ENCODE results near the gene P2RY2. TPM values are rescaled to one million over a fixed set of nuclear protein-coding genes. Genes with fewer than 3 reads are reported as not detected.

Gene P2RY2
- total and polyA plus RNA-seq, 2 of the 8 experiments (the other 6 are each of a cell fraction or from before 2014, with no cell fraction given): 1.0 to 1.5 TPM

GRCh38 chr11:73206801-73207200 is 11.3 kb upstream of the P2RY2 start:
- no peak for FAIRE-seq
- Histone ChIP-seq H4K20me1 (replicated peaks in 1 of 2; ENCODE audit: control insufficient read depth in 1 of 2, insufficient read depth in 2 of 2, low read length in 2 of 2) (no peaks in the 10 kb centered on the region), H3K9me3 (ENCODE audit: insufficient read depth in 2 of 2, low read depth in 1 of 2, low read length in 1 of 2) (no peaks in the 10 kb centered on the region), H2BK120ac (replicated peaks; ENCODE audit: low read depth, low read length) (no peak overlapping the region), H3K79me2 (ENCODE audit: control insufficient read depth in 1 of 2, insufficient read depth in 2 of 2, low read length in 2 of 2) (no peaks in the 10 kb centered on the region), H3K27me3 (replicated peaks in 1 of 4; ENCODE audit: control insufficient read depth in 3 of 4, extremely low read depth in 1 of 4, insufficient read depth in 3 of 4, low read length in 3 of 4) (no peaks in the 10 kb centered on the region), H2BK12ac (ENCODE audit: low read depth, low read length) (no peak overlapping the region), H2BK5ac (ENCODE audit: low read depth, low read length) (no peak overlapping the region), H2AK5ac (ENCODE audit: low read depth, low read length) (no peak overlapping the region), H4K5ac (ENCODE audit: insufficient read length, low read depth, low read length) (no peak overlapping the region), H3K4me1 (replicated peaks in 1 of 4; ENCODE audit: control insufficient read depth in 3 of 4, insufficient read depth in 4 of 4, low read length in 3 of 4) (no peaks in the 10 kb centered on the region), H3K4me3 (ENCODE audit: extremely low read depth in 1 of 4, insufficient read depth in 2 of 4, low read depth in 3 of 4, low read length in 4 of 4) (no peak overlapping the region), H3K36me3 (ENCODE audit: control insufficient read depth in 2 of 4, insufficient read depth in 4 of 4, low read length in 3 of 4) (no peaks in the 10 kb centered on the region), H4K8ac (ENCODE audit: extremely low read depth, insufficient read depth, low read length) (no peak overlapping the region), H3K23me2 (ENCODE audit: low read depth, low read length) (no peaks in the 10 kb centered on the region), H3K79me1 (ENCODE audit: low read depth, low read length) (no peaks in the 10 kb centered on the region), H3K27ac (ENCODE audit: low read depth, low read length) (no peak overlapping the region), H2BK15ac (ENCODE audit: low read length) (no peak overlapping the region), H2AFZ (ENCODE audit: low read length) (no peak overlapping the region), H3K9ac (replicated peaks in 1 of 4; ENCODE audit: extremely low read depth in 1 of 4, low read depth in 3 of 4, low read length in 3 of 4) (no peak overlapping the region), H3K56ac (replicated peaks; ENCODE audit: insufficient read length, low read depth, low read length) (no peak overlapping the region), H3K14ac (ENCODE audit: insufficient read length) (no peak overlapping the region), H3K4ac (replicated peaks; ENCODE audit: insufficient read length, low read depth, low read length) (no peak overlapping the region), H3K23ac (ENCODE audit: insufficient read length) (no peak overlapping the region), H3K4me2 (ENCODE audit: insufficient read depth in 1 of 2, low read depth in 2 of 2, low read length in 2 of 2) (no peak overlapping the region), H2BK20ac (ENCODE audit: low read length) (no peak overlapping the region), H4K91ac (replicated peaks; ENCODE audit: insufficient read length, low read length) (no peak overlapping the region), H3K18ac (ENCODE audit: extremely low read depth, low read length) (no peak overlapping the region)
- 95% methylated on average over 2 of the region's 2 CpGs; no CpG with 5 or more reads in 1 of the 2 experiments for WGBS, 2 experiments (ENCODE audit: extremely low coverage in 1 of 2, insufficient coverage in 1 of 2, insufficient read length in 1 of 2, insufficient replicate concordance in 2 of 2, low coverage in 1 of 2, low lambda C conversion rate in 2 of 2, missing lambda C conversion rate in 1 of 2)
- no peak for TF ChIP-seq TCF12 (IDR thresholded peaks at IDR 0.05; ENCODE audit: low read depth, low read length)
- no peak for TF ChIP-seq USF2 (IDR thresholded peaks at IDR 0.05; ENCODE audit: low read length)
- TF ChIP-seq ZNF274 (IDR thresholded peaks at IDR 0.05; ENCODE audit: borderline replicate concordance, extremely low read depth, low read length): no peak
- no peak for TF ChIP-seq SUZ12 (IDR thresholded peaks at IDR 0.05; ENCODE audit: low read length)
- TF ChIP-seq CBX8 (IDR thresholded peaks at IDR 0.05; ENCODE audit: borderline replicate concordance, low read depth, low read length): no peak
- no peak for DNase-seq (ENCODE audit: low read depth in 1 of 2, low spot score in 2 of 2)
- ChIA-PET CTCF (ENCODE audit: partially characterized antibody) (interaction anchor here (1.1 to 5.1 kb wide), 10 partner anchors 10 to 88 kb away, joined by 3 to 19 read pairs (median 6); no protein-coding TSS in a partner anchor), POLR2A (ENCODE audit: partially characterized antibody) (no interaction called here)
